ENCODE results near the gene MON2. TPM values are rescaled to one million over a fixed set of nuclear protein-coding genes. Genes with fewer than 3 reads are reported as not detected.

The MON2 gene
- total and polyA plus RNA-seq, 2 of the 13 experiments (the other 11 are each of a cell fraction or from before 2014, with no cell fraction given), result 10.5 to 24.8 TPM

DNA sequence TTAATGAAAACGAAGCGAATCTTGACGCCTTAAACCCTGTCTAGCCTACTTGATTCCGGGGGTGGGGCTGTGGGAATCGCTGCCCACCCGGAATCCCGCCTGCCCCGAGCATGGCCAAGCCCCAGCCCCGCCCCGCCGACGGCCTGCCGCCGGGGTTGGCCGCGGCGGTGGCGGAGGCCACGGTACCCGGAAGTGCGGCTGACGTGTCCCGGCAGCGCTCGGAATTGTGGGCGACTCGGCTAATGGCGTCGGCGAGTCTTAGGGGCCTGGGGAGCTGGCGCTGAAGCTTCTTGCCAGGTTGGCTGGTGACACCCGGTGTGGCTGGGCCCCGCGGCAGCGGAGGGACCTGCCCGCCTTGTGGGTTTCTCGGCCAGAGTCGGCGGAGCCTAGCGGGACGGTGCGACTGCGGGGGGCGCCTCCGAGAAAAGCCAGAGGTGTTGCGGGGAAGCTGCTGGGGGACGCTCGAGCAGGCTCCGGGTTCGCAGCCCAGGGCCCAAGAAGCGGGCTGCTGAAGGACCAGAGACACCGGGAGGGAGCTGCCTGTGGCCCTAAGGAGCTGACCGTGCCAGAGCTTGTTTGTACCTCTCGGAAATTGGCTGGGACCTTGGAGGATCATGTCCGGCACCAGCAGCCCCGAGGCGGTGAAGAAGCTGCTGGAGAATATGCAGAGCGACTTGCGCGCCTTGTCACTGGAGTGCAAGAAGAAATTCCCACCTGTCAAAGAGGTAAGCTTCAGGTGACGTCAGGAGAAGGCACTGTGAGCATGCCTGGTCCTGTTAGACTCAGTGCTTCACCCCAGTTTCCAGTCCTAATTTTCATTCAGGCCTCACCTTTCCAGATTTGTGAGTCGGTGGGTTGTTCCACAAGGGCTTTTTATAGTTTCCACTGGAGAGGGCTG lies at the start of gene MON2 (continued):
- TF ChIP-seq KAT7 (CRISPR knock-in tag; IDR thresholded peaks at IDR 0.05; ENCODE audit: borderline replicate concordance), result peak; percentile 63; the same call in 1 of the 2 replicates
- TF ChIP-seq MLX (CRISPR knock-in tag; IDR thresholded peaks at IDR 0.05), result peak; percentile 33; the same call in 1 of the 2 replicates
- TF ChIP-seq ZMYM4 (CRISPR knock-in tag; IDR thresholded peaks at IDR 0.05), result peak; percentile 78
- TF ChIP-seq STAG1 (CRISPR knock-in tag; IDR thresholded peaks at IDR 0.05), result no peak
- no peak for TF ChIP-seq ZNF629 (CRISPR knock-in tag; conservative IDR thresholded peaks at IDR 0.05)
- TF ChIP-seq, protein P1, sequence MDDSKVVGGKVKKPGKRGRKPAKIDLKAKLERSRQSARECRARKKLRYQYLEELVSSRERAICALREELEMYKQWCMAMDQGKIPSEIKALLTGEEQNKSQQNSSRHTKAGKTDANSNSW (CRISPR knock-in tag; IDR thresholded peaks at IDR 0.05; ENCODE audit: borderline replicate concordance), result no peak
- no peak for TF ChIP-seq GPN1 (CRISPR knock-in tag; IDR thresholded peaks at IDR 0.05; ENCODE audit: borderline replicate concordance)
- no peak for TF ChIP-seq ZNF496 (CRISPR knock-in tag; IDR thresholded peaks at IDR 0.05; ENCODE audit: insufficient replicate concordance)
- TF ChIP-seq ZNF382 (CRISPR knock-in tag; IDR thresholded peaks at IDR 0.05; ENCODE audit: borderline replicate concordance), result no peak
- peak; percentile 58 for TF ChIP-seq FOXA3 (CRISPR knock-in tag; IDR thresholded peaks at IDR 0.05)
- TF ChIP-seq ZXDC (CRISPR knock-in tag; IDR thresholded peaks at IDR 0.05), result no peak
- no peak for TF ChIP-seq ZNF75D (CRISPR knock-in tag; IDR thresholded peaks at IDR 0.05; ENCODE audit: borderline replicate concordance)
- TF ChIP-seq ZNF572 (CRISPR knock-in tag; IDR thresholded peaks at IDR 0.05), result 0 out of 2 replicates have a peak, but pooled peaks have one; percentile 28
- peak; percentile 96 for TF ChIP-seq KMT2A (CRISPR knock-in tag; IDR thresholded peaks at IDR 0.05)
- peak; percentile 74 for TF ChIP-seq ZNF225 (CRISPR knock-in tag; IDR thresholded peaks at IDR 0.05)
- no peak for TF ChIP-seq ATAD3A (CRISPR knock-in tag; IDR thresholded peaks at IDR 0.05)
- TF ChIP-seq, protein P2, sequence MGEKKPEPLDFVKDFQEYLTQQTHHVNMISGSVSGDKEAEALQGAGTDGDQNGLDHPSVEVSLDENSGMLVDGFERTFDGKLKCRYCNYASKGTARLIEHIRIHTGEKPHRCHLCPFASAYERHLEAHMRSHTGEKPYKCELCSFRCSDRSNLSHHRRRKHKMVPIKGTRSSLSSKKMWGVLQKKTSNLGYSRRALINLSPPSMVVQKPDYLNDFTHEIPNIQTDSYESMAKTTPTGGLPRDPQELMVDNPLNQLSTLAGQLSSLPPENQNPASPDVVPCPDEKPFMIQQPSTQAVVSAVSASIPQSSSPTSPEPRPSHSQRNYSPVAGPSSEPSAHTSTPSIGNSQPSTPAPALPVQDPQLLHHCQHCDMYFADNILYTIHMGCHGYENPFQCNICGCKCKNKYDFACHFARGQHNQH (CRISPR knock-in tag; IDR thresholded peaks at IDR 0.05), result peak; percentile 56
- peak; percentile 95 for TF ChIP-seq KAT8 (CRISPR knock-in tag; IDR thresholded peaks at IDR 0.05)
- TF ChIP-seq ZBTB34 (CRISPR knock-in tag; IDR thresholded peaks at IDR 0.05), result no peak
- peak; percentile 95; the same call in 1 of the 2 replicates for TF ChIP-seq ZNF619 (CRISPR knock-in tag; IDR thresholded peaks at IDR 0.05)
- no peak for TF ChIP-seq AHR (CRISPR knock-in tag; IDR thresholded peaks at IDR 0.05)
- TF ChIP-seq TMF1 (CRISPR knock-in tag; IDR thresholded peaks at IDR 0.05; ENCODE audit: low read depth), result no peak
- peak; percentile 62; the same call in 1 of the 2 replicates for TF ChIP-seq ZNF816 (CRISPR knock-in tag; IDR thresholded peaks at IDR 0.05; ENCODE audit: borderline replicate concordance)
